K562 (cell line): Measurements from ENCODE around the gene CDIPT. TPM values are rescaled to one million over a fixed set of nuclear protein-coding genes. Genes with fewer than 3 reads are reported as not detected.
A peak's percentile ranks its signal among the peaks of the same experiment; 100 is the strongest.

Experiments used
- ATAC-seq: fragments of 200-7000 bp; cut with Tn5 transposase; 3 replicates; pipeline ENCODE4 v1.9.1; 2020; ENCODE audit warnings: moderate library complexity
- BruUV-seq: library from RNA; stranded (reverse); fragments of 400-500 nt; replicated peaks from 2 replicates; lab custom pipeline; 2021; lab: Mats Ljungman, UMichigan
- CTCF ChIA-PET: fragments of 300-600 bp; formaldehyde crosslinking; extraction: SDS; loops from one replicate; lab custom pipeline; 2021; ENCODE audit warnings: low intra/inter-chr PET ratio; lab: Yijun Ruan, JAX
- POLR2A ChIA-PET: fragments of 300-600, 350-650 bp; sonication (Branson Sonifier 250); formaldehyde crosslinking; extraction: SDS; loops from one replicate; lab custom pipeline; 2021; ENCODE audit warnings: antibody characterized with exemption, inconsistent platforms; lab: Yijun Ruan, JAX
- DNase-seq, 4 experiments: peaks; one replicate each; pipeline versions ENCODE4 v3.0.0 to v3.0.0-alpha.2; 2011 to 2018; ENCODE audit warnings: low spot score in 3 of 4, mixed read lengths in 3 of 4; ENCODE audit errors: extremely low read depth in 1 of 4
- FAIRE-seq: peaks from 2 replicates; lab custom pipeline; 2011; peaks lifted over from hg19 to GRCh38; lab: Jason Lieb, UNC
- H2AFZ ChIP-seq: 2 replicates; pipeline ENCODE4 v1.6.0; 2011; ENCODE audit warnings: low read depth, low read length, control low read depth, inconsistent platforms
- H3K27ac ChIP-seq: fragments of 200-600 bp; 3 replicates; pipeline ENCODE4 v1.8.0; 2011; ENCODE audit warnings: low read depth, mild to moderate bottlenecking, control low read depth, inconsistent platforms, low read length, moderate library complexity, mixed read lengths; ENCODE audit errors: extremely low read depth
- H3K27me3 ChIP-seq, 2 experiments: fragments of 300-600 bp in 1 of 2; 2 replicates in 1 of 2; 3 replicates in 1 of 2; pipeline versions ENCODE4 v1.6.0 to v1.8.0; 2011; ENCODE audit warnings: inconsistent platforms in 2 of 2, low read length in 2 of 2, mild to moderate bottlenecking in 1 of 2, mixed read lengths in 1 of 2, moderate library complexity in 1 of 2; ENCODE audit not compliant: control insufficient read depth in 2 of 2, insufficient read depth in 2 of 2
- H3K36me3 ChIP-seq: fragments of 300-600 bp; 3 replicates; pipeline ENCODE4 v1.8.0; 2011; ENCODE audit warnings: mild to moderate bottlenecking, low read length, inconsistent platforms; ENCODE audit not compliant: control insufficient read depth, insufficient read depth
- H3K4me1 ChIP-seq, 2 experiments: fragments of 200-600 bp in 1 of 2; replicated peaks in 1 of 2; 2 replicates in 1 of 2; 3 replicates in 1 of 2; pipeline versions ENCODE4 v1.5.1 to v1.8.0; 2011; ENCODE audit warnings: inconsistent platforms in 2 of 2, low read length in 2 of 2, mild to moderate bottlenecking in 1 of 2, mixed read lengths in 1 of 2, moderate library complexity in 1 of 2; ENCODE audit not compliant: control insufficient read depth in 2 of 2, insufficient read depth in 2 of 2
- H3K4me2 ChIP-seq: 2 replicates; pipeline ENCODE4 v1.6.1; 2011; ENCODE audit warnings: low read length, control low read depth, inconsistent platforms, mixed read lengths; ENCODE audit not compliant: insufficient read depth
- H3K4me3 ChIP-seq: fragments of 200-600 bp; sonication (generic), shearing (Covaris generic); 2 replicates; pipeline ENCODE4 v1.5.1; 2016; ENCODE audit warnings: control low read depth, inconsistent platforms
- H3K79me2 ChIP-seq: fragments of 200-600 bp; 3 replicates; pipeline ENCODE4 v1.8.0; 2011; ENCODE audit warnings: low read length, inconsistent platforms; ENCODE audit not compliant: control insufficient read depth, insufficient read depth
- H3K9ac ChIP-seq, 2 experiments: 2 replicates each; pipeline versions ENCODE4 v1.6.0 to v1.6.1; 2011; ENCODE audit warnings: low read depth in 2 of 2, low read length in 2 of 2, control low read depth in 1 of 2, inconsistent platforms in 1 of 2, mild to moderate bottlenecking in 1 of 2, mixed read lengths in 1 of 2; ENCODE audit not compliant: insufficient read depth in 1 of 2
- H3K9me1 ChIP-seq: one replicate; pipeline ENCODE4 v1.6.0; 2011; ENCODE audit warnings: inconsistent platforms, mild to moderate bottlenecking, low read length, moderate library complexity; ENCODE audit not compliant: control insufficient read depth, insufficient read depth
- H3K9me3 ChIP-seq: replicated peaks from 2 replicates; pipeline ENCODE4 v1.5.1; 2011; ENCODE audit warnings: low read depth, low read length, inconsistent platforms; ENCODE audit not compliant: control insufficient read depth, insufficient read depth
- H4K20me1 ChIP-seq: replicated peaks from 2 replicates; pipeline ENCODE4 v1.6.1; 2011; ENCODE audit warnings: low read length, inconsistent platforms, mixed read lengths; ENCODE audit not compliant: control insufficient read depth, insufficient read depth
- CREBBP ChIP-seq: IDR thresholded peaks from one replicate; pipeline ENCODE4 v1.6.1; 2012; ENCODE audit warnings: low read depth, mild to moderate bottlenecking, control low read depth, inconsistent platforms, low read length
- CREM ChIP-seq: IDR thresholded peaks from 2 replicates; pipeline ENCODE4 v1.6.1; 2014; ENCODE audit warnings: antibody characterized with exemption, low read depth
- GABPB1 ChIP-seq: sonication (generic); formaldehyde crosslinking; IDR thresholded peaks from 2 replicates; pipeline ENCODE4 v1.8.0; 2022; ENCODE audit warnings: mild to moderate bottlenecking, missing genetic modification reagents
- L3MBTL2 ChIP-seq: fragments of 450-650 bp; IDR thresholded peaks from 2 replicates; pipeline ENCODE4 v1.6.1; 2016; ENCODE audit warnings: mild to moderate bottlenecking, moderate library complexity
- LCOR ChIP-seq: sonication (generic); formaldehyde crosslinking; IDR thresholded peaks from 2 replicates; pipeline ENCODE4 v1.8.0; 2022; ENCODE audit warnings: mild to moderate bottlenecking, missing genetic modification reagents
- MCM3 ChIP-seq: fragments of 450-650 bp; IDR thresholded peaks from 2 replicates; pipeline ENCODE4 v1.6.1; 2016
- NCOA6 ChIP-seq: fragments of 450-650 bp; IDR thresholded peaks from 2 replicates; pipeline ENCODE4 v1.6.1; 2017; ENCODE audit warnings: mild to moderate bottlenecking
- RBBP5 ChIP-seq: fragments of 200-600 bp; sonication (generic); IDR thresholded peaks from 2 replicates; pipeline ENCODE4 v1.6.1; 2012; ENCODE audit warnings: borderline replicate concordance, mild to moderate bottlenecking, low read length, control low read depth, inconsistent platforms; ENCODE audit not compliant: insufficient read depth, poor library complexity, severe bottlenecking
- STAT5B ChIP-seq: fragments of 250-450 bp; sonication (Bioruptor Pico); IDR thresholded peaks from 2 replicates; pipeline ENCODE4 v1.8.0; 2021; ENCODE audit warnings: mild to moderate bottlenecking, inconsistent platforms
- ZFX ChIP-seq: sonication (generic); formaldehyde crosslinking; IDR thresholded peaks from 2 replicates; pipeline ENCODE4 v1.8.0; 2022; ENCODE audit warnings: mild to moderate bottlenecking, missing genetic modification reagents, moderate library complexity
- ZNF124 ChIP-seq: sonication (generic); formaldehyde crosslinking; IDR thresholded peaks from 2 replicates; pipeline ENCODE4 v1.8.1; 2022; ENCODE audit warnings: missing genetic modification reagents
- ZNF143 ChIP-seq: sonication (generic); formaldehyde crosslinking; IDR thresholded peaks from 2 replicates; pipeline ENCODE4 v1.9.0; 2022; ENCODE audit warnings: mild to moderate bottlenecking, missing genetic modification reagents
- ZNF324 ChIP-seq: fragments of 250-450 bp; sonication (Bioruptor Pico); IDR thresholded peaks from 2 replicates; pipeline ENCODE4 v1.4.0; 2020; ENCODE audit warnings: mild to moderate bottlenecking
- ZNF584 ChIP-seq: fragments of 200-800 bp; sonication (Bioruptor generic); IDR thresholded peaks from 2 replicates; pipeline ENCODE4 v1.6.1; 2016; ENCODE audit warnings: low read depth, mild to moderate bottlenecking, missing genetic modification characterization, missing compliant biosample characterization
- WGBS: fragments of 100-300 bp; shearing (Covaris generic); methylation state at CpG from one replicate; pipeline ENCODE4 v1.1.6; 2016; ENCODE audit warnings: low coverage, mixed read lengths; ENCODE audit not compliant: insufficient coverage; ENCODE audit errors: missing lambda C conversion rate; 5-methylcytosine and 5-hydroxymethylcytosine counted together
- in situ Hi-C: fragments of 300-500 bp; cut with MboI; formaldehyde crosslinking; loops from 4 replicates; pipeline ENCODE4 v1.15.0; 2018; ENCODE audit warnings: inconsistent platforms, mixed read lengths
- intact Hi-C: fragments of 100-400 bp; cut with micrococcal nuclease; formaldehyde crosslinking; loops from 2 replicates; pipeline ENCODE4 v1.14.2; 2022
- polyA plus RNA-seq, 8 experiments: library from polyadenylated mRNA; depleted of rRNA in 4 of 8; stranded (reverse) in 5 of 8; unstranded in 3 of 8; fragments of >200 nt; fragmentation: Nextera tagmentation in 2 of 8; fragmentation: Illumina TruSeq in 1 of 8; extraction: Ambion mirVana in 2 of 8; extraction: Trizol in 1 of 8; gene quantifications; 2 replicates each; pipeline versions ENCODE4 v1.2.1 to v1.2.3, GENCODE V29; 2011 to 2014; ENCODE audit warnings: inconsistent platforms in 1 of 8, missing spikeins in 1 of 8
- total RNA-seq, 7 experiments: library from RNA; depleted of rRNA in 6 of 7; stranded (reverse); fragments of >200 nt in 6 of 7; fragmentation: Illumina TruSeq in 2 of 7; extraction: Trizol in 2 of 7; gene quantifications; 2 replicates each; pipeline versions ENCODE4 v1.2.1 to v1.2.3, GENCODE V29; 2011 to 2021; ENCODE audit warnings: low replicate concordance in 1 of 7
- TF ChIP-seq, protein P1 (sequence below): fragments of 450-650 bp; IDR thresholded peaks from 2 replicates; pipeline ENCODE4 v1.6.1; 2016; ENCODE audit warnings: mild to moderate bottlenecking
- TF ChIP-seq, protein P2 (sequence below): sonication (generic); formaldehyde crosslinking; IDR thresholded peaks from 2 replicates; pipeline ENCODE4 v1.8.1; 2023; ENCODE audit warnings: mild to moderate bottlenecking, missing genetic modification reagents

Gene CDIPT
- total and polyA plus RNA-seq, 9 of the 15 experiments (the other 6 are each of a cell fraction or from before 2014, with no cell fraction given), result 1.3 to 37.0 (median 23.0) TPM

DNA sequence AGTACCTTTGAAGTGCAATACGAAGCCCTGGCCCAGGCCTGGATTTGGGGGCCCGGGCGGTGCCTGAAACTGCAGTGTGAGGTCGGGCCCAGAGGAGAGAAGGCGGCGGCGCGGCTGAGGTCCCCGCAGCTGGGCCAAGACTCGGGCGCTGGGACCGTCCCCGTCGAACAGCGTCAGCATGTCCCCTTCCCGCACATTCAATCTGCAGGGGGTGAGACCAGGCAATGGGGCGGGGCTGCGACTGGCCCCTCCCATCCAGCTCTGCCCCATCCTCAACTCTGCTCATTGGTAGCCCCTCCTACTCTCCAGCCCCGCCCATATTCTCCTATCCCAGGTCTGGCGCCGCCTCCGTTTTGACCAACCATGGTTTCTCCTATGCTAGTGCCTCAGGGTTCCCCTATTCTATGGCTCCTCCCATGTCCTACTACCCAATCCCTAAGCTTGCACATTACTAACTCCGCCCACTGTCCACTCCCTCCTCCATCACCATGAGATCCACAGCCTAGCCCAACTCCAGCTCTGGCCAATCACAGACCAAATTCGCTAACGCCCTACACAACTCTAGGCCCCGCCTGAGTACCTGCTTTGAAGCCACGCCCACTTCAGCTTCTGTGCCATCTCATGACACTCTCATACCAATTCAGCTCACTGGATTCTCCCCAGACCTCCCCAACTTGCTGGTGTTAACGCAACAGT lies 14.4 kb upstream of the CDIPT start (continued):
- TF ChIP-seq LCOR (CRISPR knock-in tag) (peak; percentile 69), ZNF124 (CRISPR knock-in tag) (no peak), ZNF143 (CRISPR knock-in tag) (no peak), GABPB1 (CRISPR knock-in tag) (peak; percentile 63; the same call in 1 of the 2 replicates), STAT5B (CRISPR knock-in tag) (no peak)
- TF ChIP-seq, protein P1, sequence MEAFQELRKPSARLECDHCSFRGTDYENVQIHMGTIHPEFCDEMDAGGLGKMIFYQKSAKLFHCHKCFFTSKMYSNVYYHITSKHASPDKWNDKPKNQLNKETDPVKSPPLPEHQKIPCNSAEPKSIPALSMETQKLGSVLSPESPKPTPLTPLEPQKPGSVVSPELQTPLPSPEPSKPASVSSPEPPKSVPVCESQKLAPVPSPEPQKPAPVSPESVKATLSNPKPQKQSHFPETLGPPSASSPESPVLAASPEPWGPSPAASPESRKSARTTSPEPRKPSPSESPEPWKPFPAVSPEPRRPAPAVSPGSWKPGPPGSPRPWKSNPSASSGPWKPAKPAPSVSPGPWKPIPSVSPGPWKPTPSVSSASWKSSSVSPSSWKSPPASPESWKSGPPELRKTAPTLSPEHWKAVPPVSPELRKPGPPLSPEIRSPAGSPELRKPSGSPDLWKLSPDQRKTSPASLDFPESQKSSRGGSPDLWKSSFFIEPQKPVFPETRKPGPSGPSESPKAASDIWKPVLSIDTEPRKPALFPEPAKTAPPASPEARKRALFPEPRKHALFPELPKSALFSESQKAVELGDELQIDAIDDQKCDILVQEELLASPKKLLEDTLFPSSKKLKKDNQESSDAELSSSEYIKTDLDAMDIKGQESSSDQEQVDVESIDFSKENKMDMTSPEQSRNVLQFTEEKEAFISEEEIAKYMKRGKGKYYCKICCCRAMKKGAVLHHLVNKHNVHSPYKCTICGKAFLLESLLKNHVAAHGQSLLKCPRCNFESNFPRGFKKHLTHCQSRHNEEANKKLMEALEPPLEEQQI, result no peak

DNA sequence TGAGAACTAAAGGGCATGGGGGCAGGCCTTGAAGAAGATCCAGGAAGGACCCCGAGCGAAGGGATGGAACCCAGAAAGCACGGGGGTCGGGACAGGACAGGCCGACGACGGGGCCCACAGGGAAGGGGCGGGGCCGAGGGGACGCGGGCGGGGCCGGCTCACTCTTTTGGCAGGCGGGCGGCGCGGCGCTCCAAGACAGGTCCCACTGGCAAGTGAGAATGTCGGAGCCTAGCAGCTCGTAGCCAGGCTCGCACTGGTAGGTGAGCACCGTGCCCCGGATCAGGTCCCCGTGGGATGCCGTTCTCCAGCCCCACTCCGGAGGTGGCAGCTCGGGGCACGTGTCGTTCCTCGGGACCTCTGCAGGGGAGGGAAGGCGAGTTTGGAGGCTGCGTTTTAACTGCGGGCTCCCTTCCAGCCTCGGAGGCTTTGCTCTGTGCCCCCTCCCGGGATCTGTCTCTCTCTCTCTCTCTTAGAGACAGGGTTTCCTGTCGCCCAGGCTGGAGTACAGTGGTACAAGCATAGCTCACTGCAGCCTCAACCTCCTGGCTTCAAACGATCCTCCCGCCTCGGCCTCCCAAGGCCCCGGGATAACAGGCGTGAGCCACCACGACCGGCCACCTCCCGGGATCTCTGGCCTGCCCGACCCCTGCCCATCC lies 13.7 kb upstream of the CDIPT start:
- H3K4me2 ChIP-seq, result peak overlapping the region; percentile 77
- peak; percentile 64 for ATAC-seq
- H2AFZ ChIP-seq, result peak overlapping the region; percentile 94
- no peaks in the 10 kb centered on the region for H3K9me1 ChIP-seq
- H3K79me2 ChIP-seq, result no peaks in the 10 kb centered on the region
- H3K4me3 ChIP-seq, result peak overlapping the region; percentile 41
- ChIA-PET CTCF (no interaction called here), POLR2A (interaction anchor here (0.9 to 1.8 kb wide), 4 partner anchors 12 to 128 kb away, joined by 3 to 6 read pairs (median 4); partner anchors contain the start of genes CDIPT and KCTD13)
- H3K36me3 ChIP-seq, result no peaks in the 10 kb centered on the region
- H3K4me1 ChIP-seq, result peaks cover 8 to 37% of the 10 kb centered on the region in 2 experiments; a peak in 4 of 5 replicates
- no peak for FAIRE-seq
- H3K9ac ChIP-seq, result peak overlapping the region in 1 of 2 experiments; percentile 77; a peak in 2 of 4 replicates
- 1% methylated on average over 33 of the region's 45 CpGs for WGBS
- no peak overlapping the region for H3K27ac ChIP-seq
- no peaks in the 10 kb centered on the region for H3K9me3 ChIP-seq
- no peaks in the 10 kb centered on the region for H4K20me1 ChIP-seq
- BruUV-seq, result no TSS peak
- H3K27me3 ChIP-seq, result peaks cover 6 to 7% of the 10 kb centered on the region in 2 experiments; a peak in 4 of 5 replicates
- in situ Hi-C loops (no loop called here), intact Hi-C loops (no loop called here)
- DNase-seq, result peak; percentile 42 to 72 (median 60)
- no peak for TF ChIP-seq NCOA6
- TF ChIP-seq ZNF584 (CRISPR knock-in tag), result no peak
- no peak for TF ChIP-seq CREBBP
- TF ChIP-seq CREM, result no peak
- TF ChIP-seq MCM3, result no peak
- peak; percentile 74 for TF ChIP-seq L3MBTL2
- TF ChIP-seq RBBP5, result peak; percentile 22
- TF ChIP-seq, protein P2, sequence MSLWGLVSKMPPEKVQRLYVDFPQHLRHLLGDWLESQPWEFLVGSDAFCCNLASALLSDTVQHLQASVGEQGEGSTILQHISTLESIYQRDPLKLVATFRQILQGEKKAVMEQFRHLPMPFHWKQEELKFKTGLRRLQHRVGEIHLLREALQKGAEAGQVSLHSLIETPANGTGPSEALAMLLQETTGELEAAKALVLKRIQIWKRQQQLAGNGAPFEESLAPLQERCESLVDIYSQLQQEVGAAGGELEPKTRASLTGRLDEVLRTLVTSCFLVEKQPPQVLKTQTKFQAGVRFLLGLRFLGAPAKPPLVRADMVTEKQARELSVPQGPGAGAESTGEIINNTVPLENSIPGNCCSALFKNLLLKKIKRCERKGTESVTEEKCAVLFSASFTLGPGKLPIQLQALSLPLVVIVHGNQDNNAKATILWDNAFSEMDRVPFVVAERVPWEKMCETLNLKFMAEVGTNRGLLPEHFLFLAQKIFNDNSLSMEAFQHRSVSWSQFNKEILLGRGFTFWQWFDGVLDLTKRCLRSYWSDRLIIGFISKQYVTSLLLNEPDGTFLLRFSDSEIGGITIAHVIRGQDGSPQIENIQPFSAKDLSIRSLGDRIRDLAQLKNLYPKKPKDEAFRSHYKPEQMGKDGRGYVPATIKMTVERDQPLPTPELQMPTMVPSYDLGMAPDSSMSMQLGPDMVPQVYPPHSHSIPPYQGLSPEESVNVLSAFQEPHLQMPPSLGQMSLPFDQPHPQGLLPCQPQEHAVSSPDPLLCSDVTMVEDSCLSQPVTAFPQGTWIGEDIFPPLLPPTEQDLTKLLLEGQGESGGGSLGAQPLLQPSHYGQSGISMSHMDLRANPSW (CRISPR knock-in tag), result no peak
- TF ChIP-seq ZNF324 (CRISPR knock-in tag), result no peak
- peak; percentile 64; the same call in 1 of the 2 replicates for TF ChIP-seq ZFX (CRISPR knock-in tag)
